Measurements from ENCODE around the gene IP6K3.

The IP6K3 gene

DNA sequence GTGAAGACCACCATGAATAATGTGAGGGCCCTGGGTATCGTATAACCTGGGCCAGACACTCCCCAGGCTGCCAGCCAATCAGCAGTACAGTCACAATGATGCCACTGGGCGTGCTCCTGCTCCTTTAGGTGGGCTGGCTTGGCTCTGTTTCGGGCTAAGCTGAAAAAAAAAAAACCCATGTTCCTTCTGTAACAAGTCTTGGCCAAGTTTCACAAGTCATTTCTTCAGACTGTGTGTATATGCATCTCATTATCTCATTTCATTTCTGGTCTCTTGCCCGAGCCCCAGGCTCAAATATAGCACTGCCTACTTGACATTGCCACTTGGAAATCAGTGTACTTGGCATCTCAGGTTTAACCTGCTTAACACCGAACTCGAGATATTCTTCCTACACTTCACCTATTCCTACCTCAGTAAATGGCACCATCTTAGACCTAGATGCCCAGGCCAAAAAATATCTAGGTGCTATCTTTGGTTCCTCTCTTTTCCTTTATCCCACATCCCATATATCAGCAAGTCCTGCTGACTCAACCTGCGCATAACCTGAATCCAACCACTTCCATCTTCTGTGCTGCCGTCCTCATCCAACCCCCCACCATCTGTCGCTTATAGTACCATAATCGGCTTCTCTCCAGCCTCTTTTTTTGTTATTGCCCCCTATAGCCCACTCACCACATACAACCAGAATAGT lies 37.0 kb downstream of the IP6K3 start:
- DNase-seq (ENCODE audit: low read depth in 2 of 3, low spot score in 1 of 3) = no peak

DNA sequence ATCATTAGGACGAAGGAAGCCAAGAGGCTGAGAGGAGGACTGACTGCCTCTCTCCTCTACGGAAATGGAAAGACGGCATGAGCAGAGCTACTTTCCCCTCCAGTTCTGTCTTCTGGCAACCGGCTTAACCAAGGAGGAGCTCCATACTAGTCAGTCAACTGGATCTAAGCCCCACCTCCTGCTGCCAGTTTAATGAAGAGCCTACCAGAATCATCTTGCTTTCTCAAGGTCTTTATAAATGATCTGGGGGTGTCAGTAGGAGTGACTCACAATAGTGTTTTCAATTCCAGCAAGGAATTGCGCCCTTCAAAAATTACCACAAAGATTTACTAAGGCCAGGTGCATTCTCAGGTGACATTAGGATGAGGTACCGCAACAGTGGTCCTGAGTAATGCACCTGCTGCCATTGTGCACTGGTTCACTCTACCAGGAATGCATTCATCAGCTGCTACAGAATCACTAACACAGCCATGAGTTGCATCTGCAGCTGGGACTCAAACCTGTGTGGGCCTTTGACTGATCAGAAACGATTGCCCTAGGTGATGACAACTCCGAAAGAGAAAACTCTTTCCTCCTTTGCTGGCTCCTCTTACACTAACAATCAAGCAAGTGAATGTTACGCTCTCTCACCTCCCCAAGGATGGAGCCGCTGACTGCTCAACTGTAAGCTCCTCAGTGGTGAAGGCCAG lies 38.0 kb downstream of the IP6K3 start:
- DNase-seq (ENCODE audit: low read depth in 2 of 3, low spot score in 1 of 3) = no peak

GRCh38 chr6:33707771-33708170 lies 38.9 kb downstream of the IP6K3 start:
- no peak for DNase-seq (ENCODE audit: low read depth in 2 of 3, low spot score in 1 of 3)

- DNase-seq (ENCODE audit: low read depth in 2 of 3, low spot score in 1 of 3) = no peak
These were observed 40.6 kb downstream of the IP6K3 start for GRCh38 chr6:33705955-33706725.

GRCh38 chr6:33705268-33705885 lies 41.3 kb downstream of the IP6K3 start:
- DNase-seq (ENCODE audit: low read depth in 2 of 3, low spot score in 1 of 3) = no peak

DNA sequence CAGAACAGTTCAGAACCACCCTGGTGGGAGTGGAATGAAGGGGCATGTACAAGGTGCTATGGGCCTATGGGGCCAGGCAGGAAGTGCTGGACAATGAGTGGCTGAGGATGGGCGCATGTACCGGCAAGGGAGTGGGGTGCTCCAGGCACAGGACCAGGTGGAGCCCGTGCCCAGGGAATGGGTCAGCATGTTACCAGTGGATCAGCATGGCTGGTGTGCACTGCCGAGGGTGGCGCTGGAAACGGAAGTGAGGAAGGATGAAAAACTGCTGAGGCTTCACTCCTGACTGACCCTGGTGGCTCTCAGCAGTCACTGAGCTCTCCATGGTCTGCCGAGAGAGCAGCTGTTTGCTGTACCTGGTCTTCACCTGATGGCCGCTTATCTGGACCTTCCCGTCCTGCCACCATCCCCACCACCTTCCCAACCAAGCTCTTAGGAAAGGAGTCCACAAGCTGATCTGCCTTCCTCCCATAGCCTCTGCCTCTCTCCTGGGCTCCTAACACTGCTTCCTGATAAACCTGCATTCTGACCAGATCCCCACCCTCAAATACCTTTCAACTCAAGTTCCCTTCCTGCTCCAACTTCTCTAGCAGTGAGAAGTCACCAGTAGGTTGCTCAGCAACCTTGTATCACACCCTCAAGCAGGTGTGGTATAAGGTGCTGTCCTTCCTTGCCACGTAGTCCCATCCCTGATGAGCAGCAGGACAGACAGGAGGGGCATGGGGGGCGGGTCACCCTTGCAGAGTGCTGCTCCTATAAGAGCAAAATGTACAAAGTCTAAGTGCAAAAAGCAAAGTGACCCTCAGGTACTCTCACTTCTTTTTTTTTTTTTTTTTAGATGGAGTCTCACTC lies 42.3 kb downstream of the IP6K3 start:
- no peak for DNase-seq (ENCODE audit: low read depth in 2 of 3, low spot score in 1 of 3)

GRCh38 chr6:33702345-33702977 lies 44.2 kb downstream of the IP6K3 start:
- DNase-seq (ENCODE audit: low read depth in 2 of 3, low spot score in 1 of 3) = no peak

DNA sequence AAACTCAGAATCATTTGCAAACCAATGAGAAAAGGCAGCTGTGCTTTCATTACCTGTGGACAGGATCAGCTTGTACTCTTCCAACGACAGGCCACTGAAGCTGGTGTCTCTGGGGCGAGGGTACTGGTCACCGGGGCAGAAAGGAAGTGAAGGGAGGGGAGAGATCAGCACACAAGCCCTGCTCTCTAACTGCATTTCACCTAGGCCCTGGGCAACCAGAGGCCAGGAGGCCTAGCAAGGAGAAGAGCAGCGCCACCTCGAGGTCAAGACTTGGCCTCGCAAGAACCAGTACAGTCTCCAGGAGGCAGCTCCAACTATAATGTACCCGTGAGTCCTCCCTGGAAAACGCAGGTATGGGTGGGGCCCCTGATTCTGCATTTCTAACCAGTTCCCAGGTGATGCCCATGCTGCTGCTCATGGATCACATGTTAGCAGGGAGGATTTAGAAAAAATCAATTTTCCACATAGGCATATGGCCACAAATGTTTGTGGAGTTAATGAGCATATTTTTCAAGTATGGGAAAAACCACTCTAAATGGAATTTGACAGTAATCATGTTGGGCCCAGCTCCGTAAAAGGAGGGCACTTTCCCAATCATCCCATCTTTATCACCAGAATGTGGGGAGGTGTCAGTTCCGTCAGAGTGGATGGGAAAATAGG lies 46.2 kb downstream of the IP6K3 start:
- peak; percentile 47 to 66 (median 60) for DNase-seq (ENCODE audit: low read depth in 2 of 3, low spot score in 1 of 3)

DNA sequence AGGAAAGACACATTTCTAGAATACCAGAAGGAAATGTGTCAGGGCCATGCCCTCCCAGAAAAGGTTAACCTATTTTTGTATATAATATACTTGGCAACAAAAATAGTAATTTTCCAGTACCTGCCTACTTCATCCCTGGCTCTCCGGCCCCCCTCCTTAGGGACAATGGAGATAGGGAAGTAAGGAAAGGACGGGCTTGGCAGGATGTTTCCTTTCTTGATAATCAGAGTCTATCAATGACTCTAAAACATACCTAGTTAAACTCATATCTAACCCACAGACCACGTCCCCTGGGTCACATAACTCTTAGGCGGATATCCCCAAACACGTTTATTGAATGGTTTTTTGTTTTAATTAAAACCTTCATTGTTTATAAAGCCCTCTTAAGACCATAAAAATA lies 47.0 kb downstream of the IP6K3 start:
- DNase-seq (ENCODE audit: low read depth in 2 of 3, low spot score in 1 of 3) = no peak

DNA sequence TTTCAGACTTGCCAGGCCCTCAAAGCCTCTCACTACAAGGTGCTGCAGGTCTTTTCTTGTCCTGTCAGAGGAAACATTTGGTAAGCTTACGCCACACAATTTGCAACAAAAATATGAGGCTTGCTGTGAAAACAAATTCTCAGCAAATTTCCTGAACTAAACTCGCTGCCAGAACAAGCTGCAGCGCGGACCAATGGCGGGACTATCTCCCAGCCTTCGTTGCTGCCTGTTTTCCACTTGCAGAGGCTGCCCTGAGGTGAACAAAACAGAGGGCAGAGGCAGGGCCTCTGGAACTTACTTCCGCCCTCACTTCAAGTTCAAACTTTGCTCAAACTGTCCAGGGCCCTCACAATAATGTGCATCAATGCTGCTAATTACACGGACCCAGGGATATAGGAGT lies 47.6 kb downstream of the IP6K3 start:
- no peak for DNase-seq (ENCODE audit: low read depth in 2 of 3, low spot score in 1 of 3)

DNA sequence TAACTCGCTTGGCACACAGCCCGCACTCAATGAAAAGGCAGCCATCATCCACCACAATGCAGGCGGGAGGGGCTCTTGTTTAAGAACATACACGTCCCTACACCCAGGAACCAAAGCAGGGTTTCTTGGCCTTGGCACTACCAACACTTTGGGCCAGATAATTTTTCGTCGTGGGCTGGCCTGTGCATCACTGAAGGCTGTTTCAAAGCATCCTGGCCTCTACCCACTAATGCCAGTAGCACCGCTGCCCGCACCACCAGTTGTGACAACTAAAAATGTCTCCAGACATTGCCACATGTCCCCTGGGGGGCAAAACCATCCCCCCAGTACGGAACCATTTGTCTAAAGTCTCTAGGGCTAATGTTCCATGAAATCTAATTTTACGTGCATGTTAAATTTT lies 48.2 kb downstream of the IP6K3 start:
- no peak for DNase-seq (ENCODE audit: low read depth in 2 of 3, low spot score in 1 of 3)

- DNase-seq (ENCODE audit: low read depth in 2 of 3, low spot score in 1 of 3) = no peak
These were observed 48.9 kb downstream of the IP6K3 start for GRCh38 chr6:33697845-33698244.

GRCh38 chr6:33696548-33697518 lies 49.9 kb downstream of the IP6K3 start:
- DNase-seq (ENCODE audit: low read depth in 2 of 3, low spot score in 1 of 3) = no peak

DNA sequence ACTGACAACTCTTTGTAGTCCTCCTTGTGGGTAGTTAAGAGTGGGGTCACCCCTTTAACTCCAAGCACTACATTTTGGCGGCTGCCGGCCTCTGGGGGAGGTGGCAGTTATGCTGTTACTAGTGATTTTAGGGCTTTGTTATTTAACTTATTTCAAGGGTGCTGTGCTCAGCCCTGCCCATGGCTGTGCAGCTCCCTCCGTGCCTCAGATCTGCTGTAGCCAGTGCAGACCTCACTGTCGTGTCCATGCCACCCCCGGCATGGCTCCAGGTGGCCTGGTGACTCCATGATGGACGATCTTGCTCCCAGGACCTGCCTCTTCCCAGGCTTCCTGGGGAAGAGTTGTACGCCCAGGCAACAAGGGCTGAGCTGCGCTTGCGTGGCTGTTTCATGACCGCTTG lies 50.6 kb downstream of the IP6K3 start:
- DNase-seq (ENCODE audit: low read depth in 2 of 3, low spot score in 1 of 3) = no peak

- DNase-seq (ENCODE audit: low read depth in 2 of 3, low spot score in 1 of 3) = no peak
These were observed 51.2 kb downstream of the IP6K3 start for GRCh38 chr6:33695451-33695887.

DNA sequence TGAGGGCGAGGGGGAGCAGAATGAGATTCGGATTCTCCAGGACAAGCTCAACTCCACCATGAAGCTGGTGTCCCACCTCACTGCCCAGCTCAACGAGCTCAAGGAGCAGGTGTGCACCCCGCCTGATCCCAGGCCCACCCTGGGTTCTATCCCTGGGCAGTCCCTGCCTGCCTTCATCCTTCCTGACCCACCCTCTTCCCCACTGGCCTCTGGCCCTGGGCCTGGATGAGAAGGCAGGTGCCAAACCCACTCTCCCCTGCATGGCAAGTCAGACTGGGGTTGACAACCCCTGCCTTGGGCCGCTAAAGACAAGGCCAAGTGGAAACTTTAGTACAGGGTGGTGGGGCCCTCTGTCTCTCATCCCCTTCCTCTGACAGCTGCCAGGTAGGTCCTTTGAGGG lies 51.7 kb downstream of the IP6K3 start:
- no peak for DNase-seq (ENCODE audit: low read depth in 2 of 3, low spot score in 1 of 3)

DNA sequence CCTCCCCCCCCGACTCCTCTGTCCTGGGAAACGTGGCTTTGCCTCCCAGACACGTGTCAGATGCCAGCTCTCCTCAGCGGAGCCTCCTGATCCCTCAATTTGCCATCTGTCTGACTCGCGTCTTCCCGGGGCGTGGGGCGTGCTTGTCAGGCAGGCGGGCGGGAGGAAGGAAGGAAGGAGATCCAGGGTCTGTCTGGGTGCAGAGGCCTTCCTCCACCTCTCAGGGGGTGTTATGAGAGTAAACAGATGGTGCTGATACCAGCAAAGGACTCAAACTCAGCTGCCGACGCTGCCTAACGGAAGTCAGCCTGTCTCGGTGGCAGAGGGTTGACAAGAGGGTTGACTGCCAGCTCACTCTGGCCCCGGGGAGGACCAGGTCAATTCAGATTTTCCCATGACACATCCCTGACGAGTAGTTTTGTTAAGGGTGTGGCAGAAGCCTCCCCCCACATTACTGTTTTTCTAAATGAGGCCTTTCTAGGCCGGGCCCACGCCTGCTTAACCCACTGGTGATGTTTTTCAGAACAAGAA lies 52.2 kb downstream of the IP6K3 start:
- DNase-seq (ENCODE audit: low read depth in 2 of 3, low spot score in 1 of 3) = peak; percentile 56 to 66 (median 63)

Data from stimulated activated CD4-positive, alpha-beta T cell treated with anti-CD3 and anti-CD28 coated beads, Interleukin-12 subunit alpha, Interleukin-12 subunit beta, amount 100 ng/mL, for 48 hours (primary cell).